GM12891 (cell line): ENCODE data around the gene ITGB2.

Experiments used
- DNase-seq: peaks from one replicate; pipeline ENCODE4 v3.0.0; 2011; ENCODE audit warnings: low spot score; ENCODE audit not compliant: insufficient read length
- FAIRE-seq: peaks from 2 replicates; lab custom pipeline; 2011; peaks lifted over from hg19 to GRCh38; lab: Jason Lieb, UNC
- PAX5 ChIP-seq: IDR thresholded peaks from 2 replicates; pipeline ENCODE4 v1.6.1; 2011; ENCODE audit warnings: low read length, moderate library complexity, mild to moderate bottlenecking; ENCODE audit not compliant: insufficient read depth, severe bottlenecking
- POLR2A ChIP-seq: IDR thresholded peaks from 2 replicates; pipeline ENCODE4 v1.6.1; 2011; ENCODE audit warnings: low read depth, low read length, control low read depth
- POLR2AphosphoS5 ChIP-seq: IDR thresholded peaks from 2 replicates; pipeline ENCODE4 v1.6.1; 2011; ENCODE audit warnings: low read depth, low read length, control low read depth
- POU2F2 ChIP-seq: IDR thresholded peaks from 2 replicates; pipeline ENCODE4 v1.6.1; 2011; ENCODE audit warnings: low read depth, mild to moderate bottlenecking, control low read depth, low read length, moderate library complexity
- SPI1 ChIP-seq: IDR thresholded peaks from 2 replicates; pipeline ENCODE4 v1.6.1; 2011; ENCODE audit warnings: low read depth, low read length, control low read depth
- TAF1 ChIP-seq: IDR thresholded peaks from 2 replicates; pipeline ENCODE4 v1.6.1; 2011; ENCODE audit warnings: low read depth, low read length, control low read depth

ITGB2 gene

GRCh38 chr21:44955141-44955797 lies 34.6 kb upstream of the ITGB2 start:
- FAIRE-seq (no peak), DNase-seq (no peak)
- TF ChIP-seq PAX5, result no peak
- TF ChIP-seq SPI1, result no peak
- TF ChIP-seq POLR2AphosphoS5, result no peak
- TF ChIP-seq TAF1, result no peak
- TF ChIP-seq POU2F2, result no peak
- no peak for TF ChIP-seq POLR2A

GRCh38 chr21:44954281-44954771 lies 33.6 kb upstream of the ITGB2 start:
- TF ChIP-seq SPI1, result no peak
- TF ChIP-seq POU2F2, result no peak
- no peak for TF ChIP-seq POLR2AphosphoS5
- TF ChIP-seq TAF1, result no peak
- TF ChIP-seq POLR2A, result no peak
- TF ChIP-seq PAX5, result no peak
- DNase-seq, result no peak
- no peak for FAIRE-seq

GRCh38 chr21:44953628-44954021 lies 32.9 kb upstream of the ITGB2 start:
- FAIRE-seq, result no peak
- no peak for DNase-seq
- TF ChIP-seq TAF1 (no peak), SPI1 (no peak)

- TF ChIP-seq POLR2AphosphoS5 (no peak), SPI1 (no peak), TAF1 (no peak), PAX5 (no peak), POLR2A (no peak), POU2F2 (no peak)
- no peak for DNase-seq
- FAIRE-seq, result no peak
Observed at GRCh38 chr21:44952929-44953627, 32.4 kb upstream of the ITGB2 start.

GRCh38 chr21:44952116-44952928 lies 31.6 kb upstream of the ITGB2 start:
- DNase-seq (no peak), FAIRE-seq (no peak)
- TF ChIP-seq POU2F2 (no peak), PAX5 (no peak), POLR2A (no peak), POLR2AphosphoS5 (no peak), SPI1 (no peak), TAF1 (no peak)

- no peak for TF ChIP-seq PAX5
- TF ChIP-seq POLR2A, result no peak
- TF ChIP-seq SPI1, result no peak
- TF ChIP-seq POU2F2, result no peak
- TF ChIP-seq POLR2AphosphoS5, result no peak
- no peak for TF ChIP-seq TAF1
- no peak for DNase-seq
- FAIRE-seq, result no peak
Observed at GRCh38 chr21:44951186-44951915, 30.7 kb upstream of the ITGB2 start.

- TF ChIP-seq PAX5, result no peak
- DNase-seq (no peak), FAIRE-seq (no peak)
Observed at GRCh38 chr21:44950351-44950750, 29.7 kb upstream of the ITGB2 start.

- TF ChIP-seq PAX5, result no peak
- TF ChIP-seq POLR2A, result no peak
- no peak; the same call in 1 of the 2 replicates for TF ChIP-seq POU2F2
- no peak for TF ChIP-seq TAF1
- TF ChIP-seq SPI1, result no peak
- no peak for TF ChIP-seq POLR2AphosphoS5
- DNase-seq (peak; percentile 92), FAIRE-seq (peak; percentile 93)
Observed at GRCh38 chr21:44949779-44950198, 29.1 kb upstream of the ITGB2 start.
